ENCODE measurements around the gene SORBS2.

The SORBS2 gene

GRCh38 chr4:185590982-185591381, 221.0 kb downstream of the SORBS2 start:
- no peak for DNase-seq (ENCODE audit: low spot score)

GRCh38 chr4:185589067-185589836, 222.7 kb downstream of the SORBS2 start:
- no peak for DNase-seq (ENCODE audit: low spot score)

GRCh38 chr4:185587427-185588161, 224.4 kb downstream of the SORBS2 start:
- no peak for DNase-seq (ENCODE audit: low spot score)

GRCh38 chr4:185587030-185587426, 225.0 kb downstream of the SORBS2 start:
- DNase-seq (ENCODE audit: low spot score): no peak

GRCh38 chr4:185585211-185585610, 226.8 kb downstream of the SORBS2 start:
- DNase-seq (ENCODE audit: low spot score): no peak

- no peak for DNase-seq (ENCODE audit: low spot score)
These were observed 228.2 kb downstream of the SORBS2 start for GRCh38 chr4:185583813-185584212.

GRCh38 chr4:185582651-185583400, 229.2 kb downstream of the SORBS2 start:
- no peak for DNase-seq (ENCODE audit: low spot score)

- no peak for DNase-seq (ENCODE audit: low spot score)
These were observed 231.3 kb downstream of the SORBS2 start for GRCh38 chr4:185580699-185581098.

- no peak for DNase-seq (ENCODE audit: low spot score)
These were observed 233.7 kb downstream of the SORBS2 start for GRCh38 chr4:185578284-185578683.

GRCh38 chr4:185576962-185577950, 234.7 kb downstream of the SORBS2 start:
- no peak for DNase-seq (ENCODE audit: low spot score)

- DNase-seq (ENCODE audit: low spot score): no peak
These were observed 235.6 kb downstream of the SORBS2 start for GRCh38 chr4:185576314-185576961.

GRCh38 chr4:185573651-185574199, 238.3 kb downstream of the SORBS2 start:
- DNase-seq (ENCODE audit: low spot score): peak; percentile 72

- DNase-seq (ENCODE audit: low spot score): no peak
These were observed 241.3 kb downstream of the SORBS2 start for GRCh38 chr4:185570727-185571126.

GRCh38 chr4:185567381-185568376, 244.3 kb downstream of the SORBS2 start:
- DNase-seq (ENCODE audit: low spot score): peak; percentile 20

GRCh38 chr4:185566972-185567371, 245.0 kb downstream of the SORBS2 start:
- peak; percentile 55 for DNase-seq (ENCODE audit: low spot score)

- no peak for DNase-seq (ENCODE audit: low spot score)
These were observed 245.6 kb downstream of the SORBS2 start for GRCh38 chr4:185566425-185566824.

- DNase-seq (ENCODE audit: low spot score): no peak
These were observed 246.3 kb downstream of the SORBS2 start for GRCh38 chr4:185565696-185566095.

- DNase-seq (ENCODE audit: low spot score): no peak
These were observed 247.6 kb downstream of the SORBS2 start for GRCh38 chr4:185564349-185564748.

GRCh38 chr4:185562531-185562930, 249.5 kb downstream of the SORBS2 start:
- no peak for DNase-seq (ENCODE audit: low spot score)

All from AG08395 (cell line).